ENCODE results near the gene CHRNG.

CHRNG gene

DNA sequence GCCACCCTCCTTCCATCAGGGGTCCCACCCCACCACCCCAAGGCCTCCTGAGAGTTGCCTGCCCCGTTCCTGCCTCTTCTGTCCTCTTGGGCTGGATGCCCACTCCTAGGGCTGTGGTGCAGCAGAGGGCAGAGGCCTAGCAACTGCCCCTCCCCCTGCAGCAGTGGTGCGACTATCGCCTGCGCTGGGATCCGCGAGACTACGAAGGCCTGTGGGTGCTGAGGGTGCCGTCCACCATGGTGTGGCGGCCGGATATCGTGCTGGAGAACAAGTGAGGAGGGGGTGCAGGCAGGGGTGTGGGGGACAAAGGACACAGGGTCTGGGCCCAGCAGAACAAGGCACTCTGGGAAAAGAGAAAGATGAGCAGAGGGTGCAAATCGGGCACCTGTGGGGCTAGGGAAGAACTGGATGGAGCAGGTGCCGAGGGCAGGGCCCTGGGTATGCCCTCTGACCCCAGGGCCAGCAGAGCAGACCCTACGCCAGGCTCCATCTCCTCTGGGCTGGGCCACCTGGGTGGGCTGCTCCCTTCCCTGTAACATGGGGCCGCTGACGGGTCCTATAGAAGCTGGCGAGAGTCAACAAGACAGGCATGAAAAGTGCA, 1.0 kb downstream of the CHRNG start:
- H3K4me3 ChIP-seq (ENCODE audit: low read depth, low read length), result no peak overlapping the region
- H3K36me3 ChIP-seq (ENCODE audit: control insufficient read depth, insufficient read depth, low read length), result no peaks in the 10 kb centered on the region; the same call in 1 of the 2 replicates
- H3K9ac ChIP-seq (ENCODE audit: low read length), result no peak overlapping the region

DNA sequence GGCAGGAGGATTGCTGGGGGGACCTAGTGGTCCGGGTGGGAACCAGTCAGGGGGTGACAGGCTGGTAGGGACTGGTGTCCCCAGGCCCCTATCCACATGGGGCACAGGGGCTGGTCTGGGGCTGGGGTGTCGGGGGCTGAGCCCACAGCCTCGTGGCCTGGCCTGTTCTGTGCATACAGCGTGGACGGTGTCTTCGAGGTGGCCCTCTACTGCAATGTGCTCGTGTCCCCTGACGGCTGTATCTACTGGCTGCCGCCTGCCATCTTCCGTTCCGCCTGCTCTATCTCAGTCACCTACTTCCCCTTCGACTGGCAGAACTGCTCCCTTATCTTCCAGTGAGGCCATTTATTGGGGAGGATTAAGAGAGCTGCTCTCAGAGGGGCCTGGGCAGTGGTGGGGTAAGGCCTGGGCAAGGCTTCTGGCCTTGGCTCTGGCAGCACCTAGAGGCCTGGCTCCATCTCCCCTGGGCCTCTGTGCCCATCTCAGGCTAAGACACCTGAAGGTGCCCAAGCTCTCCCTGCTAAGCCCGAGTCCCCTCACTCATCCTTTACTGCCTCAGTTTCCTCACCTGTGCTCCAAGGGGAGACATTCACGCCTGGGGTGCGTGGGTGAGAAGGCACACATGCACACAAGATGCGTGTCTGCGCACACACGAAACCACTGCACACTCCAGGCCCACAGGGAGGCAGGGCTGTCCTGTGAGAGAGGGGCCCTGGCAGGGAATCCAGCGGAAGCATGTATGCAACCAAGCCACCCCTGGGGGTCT, 1.9 kb downstream of the CHRNG start:
- H3K4me3 ChIP-seq (ENCODE audit: low read depth, low read length), result no peak overlapping the region
- peaks cover 23% of the 10 kb centered on the region for H3K4me1 ChIP-seq (ENCODE audit: control insufficient read depth, insufficient read depth, low read length)
- H3K9me3 ChIP-seq (ENCODE audit: control insufficient read depth, insufficient read depth, low read depth, low read length), result peaks cover 3% of the 10 kb centered on the region
- no peaks in the 10 kb centered on the region; the same call in 1 of the 2 replicates for H3K36me3 ChIP-seq (ENCODE audit: control insufficient read depth, insufficient read depth, low read length)
- H3K9ac ChIP-seq (ENCODE audit: low read length), result no peak overlapping the region
- H3K27me3 ChIP-seq (ENCODE audit: control insufficient read depth, insufficient read depth, low read length), result no peaks in the 10 kb centered on the region
- H3K27ac ChIP-seq (ENCODE audit: low read depth, low read length), result no peak overlapping the region

More for the DNA sequence above, 1.0 kb downstream of the CHRNG start:
- peaks cover 23% of the 10 kb centered on the region for H3K4me1 ChIP-seq (ENCODE audit: control insufficient read depth, insufficient read depth, low read length)
- H3K27ac ChIP-seq (ENCODE audit: low read depth, low read length), result no peak overlapping the region
- H3K27me3 ChIP-seq (ENCODE audit: control insufficient read depth, insufficient read depth, low read length), result no peaks in the 10 kb centered on the region
- H3K9me3 ChIP-seq (ENCODE audit: control insufficient read depth, insufficient read depth, low read depth, low read length), result peaks cover 8% of the 10 kb centered on the region

DNA sequence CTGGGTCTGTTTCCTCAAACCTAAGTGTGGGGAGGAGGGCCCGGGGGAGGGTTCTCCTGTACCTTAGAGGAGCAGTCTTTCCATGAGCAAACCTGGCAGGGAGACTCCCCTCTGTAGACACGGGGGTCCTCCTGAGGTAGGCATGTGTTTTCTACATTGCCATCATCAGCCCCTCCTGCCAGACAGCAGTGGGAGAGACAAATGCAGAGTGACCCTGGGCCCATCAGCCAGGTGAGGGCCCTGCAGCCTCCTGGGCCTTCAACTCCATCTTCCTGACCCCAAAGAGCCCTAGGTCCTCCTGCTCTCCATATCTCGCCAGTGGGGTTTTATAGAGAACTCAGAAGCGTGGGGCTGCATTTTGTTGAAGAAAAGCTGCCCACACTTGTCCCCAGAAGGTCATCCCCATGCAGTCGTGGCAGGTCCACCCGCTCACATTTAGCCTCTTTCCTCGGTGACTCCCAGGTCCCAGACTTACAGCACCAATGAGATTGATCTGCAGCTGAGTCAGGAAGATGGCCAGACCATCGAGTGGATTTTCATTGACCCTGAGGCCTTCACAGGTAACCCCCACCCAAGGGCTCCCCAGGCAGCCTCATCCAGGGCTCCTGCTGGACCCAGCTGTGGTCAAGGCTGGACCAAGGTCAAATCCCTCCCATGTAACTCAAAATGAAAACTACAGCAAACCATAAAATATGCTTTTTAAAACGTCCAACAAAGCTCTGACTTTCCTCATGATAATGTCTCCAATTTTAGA, 2.6 kb downstream of the CHRNG start:
- Histone ChIP-seq H3K4me1 (ENCODE audit: control insufficient read depth, insufficient read depth, low read length) (peaks cover 23% of the 10 kb centered on the region), H3K4me3 (ENCODE audit: low read depth, low read length) (no peak overlapping the region), H3K9ac (ENCODE audit: low read length) (no peak overlapping the region), H3K27me3 (ENCODE audit: control insufficient read depth, insufficient read depth, low read length) (no peaks in the 10 kb centered on the region), H3K36me3 (ENCODE audit: control insufficient read depth, insufficient read depth, low read length) (peaks cover 6% of the 10 kb centered on the region; the same call in 1 of the 2 replicates), H3K9me3 (ENCODE audit: control insufficient read depth, insufficient read depth, low read depth, low read length) (no peaks in the 10 kb centered on the region), H3K27ac (ENCODE audit: low read depth, low read length) (no peak overlapping the region)

DNA sequence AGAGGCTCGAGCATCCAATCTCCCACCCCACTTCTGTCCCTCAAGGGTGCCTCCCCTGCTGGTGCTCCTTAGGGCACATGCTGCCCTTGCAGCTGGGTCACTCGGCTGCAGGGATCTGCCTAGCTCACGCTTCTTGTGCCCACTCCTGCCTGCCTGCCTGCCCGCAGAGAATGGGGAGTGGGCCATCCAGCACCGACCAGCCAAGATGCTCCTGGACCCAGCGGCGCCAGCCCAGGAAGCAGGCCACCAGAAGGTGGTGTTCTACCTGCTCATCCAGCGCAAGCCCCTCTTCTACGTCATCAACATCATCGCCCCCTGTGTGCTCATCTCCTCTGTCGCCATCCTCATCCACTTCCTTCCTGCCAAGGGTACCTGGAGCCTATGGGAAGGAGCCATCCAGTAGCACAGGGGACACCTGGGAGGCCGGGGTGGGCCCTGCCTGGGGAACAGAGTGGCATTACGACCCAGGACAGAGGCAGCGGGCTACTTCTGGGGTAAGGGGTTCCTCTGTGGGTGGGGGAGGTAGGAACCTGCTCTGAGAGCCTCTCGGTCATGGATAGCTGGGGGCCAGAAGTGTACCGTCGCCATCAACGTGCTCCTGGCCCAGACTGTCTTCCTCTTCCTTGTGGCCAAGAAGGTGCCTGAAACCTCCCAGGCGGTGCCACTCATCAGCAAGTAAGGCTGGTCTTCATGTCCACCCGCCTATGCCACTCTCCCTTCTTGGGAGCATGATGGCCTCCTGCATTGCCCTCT, 3.4 kb downstream of the CHRNG start:
- Histone ChIP-seq H3K4me3 (ENCODE audit: low read depth, low read length) (no peak overlapping the region), H3K9ac (ENCODE audit: low read length) (no peak overlapping the region), H3K4me1 (ENCODE audit: control insufficient read depth, insufficient read depth, low read length) (peaks cover 23% of the 10 kb centered on the region), H3K36me3 (ENCODE audit: control insufficient read depth, insufficient read depth, low read length) (peaks cover 13% of the 10 kb centered on the region), H3K27me3 (ENCODE audit: control insufficient read depth, insufficient read depth, low read length) (no peaks in the 10 kb centered on the region), H3K27ac (ENCODE audit: low read depth, low read length) (no peak overlapping the region), H3K9me3 (ENCODE audit: control insufficient read depth, insufficient read depth, low read depth, low read length) (no peaks in the 10 kb centered on the region)

DNA sequence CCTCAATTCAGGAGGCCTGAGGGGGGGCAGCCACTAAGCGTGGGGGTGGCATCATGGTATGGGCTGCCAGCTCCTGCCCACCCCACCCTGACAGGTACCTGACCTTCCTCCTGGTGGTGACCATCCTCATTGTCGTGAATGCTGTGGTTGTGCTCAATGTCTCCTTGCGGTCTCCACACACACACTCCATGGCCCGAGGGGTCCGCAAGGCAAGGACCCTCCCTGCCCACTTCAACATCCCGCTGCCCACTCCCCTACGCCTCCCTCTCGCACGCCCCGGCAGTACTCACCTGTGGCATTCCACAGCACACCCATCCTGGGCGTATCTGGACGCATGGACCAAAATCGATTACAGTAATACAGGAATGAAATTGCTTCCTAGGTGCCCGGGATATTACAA, 4.0 kb downstream of the CHRNG start:
- Histone ChIP-seq H3K9me3 (ENCODE audit: control insufficient read depth, insufficient read depth, low read depth, low read length) (peaks cover 2% of the 10 kb centered on the region; the same call in 1 of the 2 replicates), H3K27me3 (ENCODE audit: control insufficient read depth, insufficient read depth, low read length) (no peaks in the 10 kb centered on the region), H3K27ac (ENCODE audit: low read depth, low read length) (no peak overlapping the region), H3K4me1 (ENCODE audit: control insufficient read depth, insufficient read depth, low read length) (peaks cover 20% of the 10 kb centered on the region), H3K4me3 (ENCODE audit: low read depth, low read length) (no peak overlapping the region), H3K36me3 (ENCODE audit: control insufficient read depth, insufficient read depth, low read length) (peaks cover 13% of the 10 kb centered on the region), H3K9ac (ENCODE audit: low read length) (no peak overlapping the region)

DNA sequence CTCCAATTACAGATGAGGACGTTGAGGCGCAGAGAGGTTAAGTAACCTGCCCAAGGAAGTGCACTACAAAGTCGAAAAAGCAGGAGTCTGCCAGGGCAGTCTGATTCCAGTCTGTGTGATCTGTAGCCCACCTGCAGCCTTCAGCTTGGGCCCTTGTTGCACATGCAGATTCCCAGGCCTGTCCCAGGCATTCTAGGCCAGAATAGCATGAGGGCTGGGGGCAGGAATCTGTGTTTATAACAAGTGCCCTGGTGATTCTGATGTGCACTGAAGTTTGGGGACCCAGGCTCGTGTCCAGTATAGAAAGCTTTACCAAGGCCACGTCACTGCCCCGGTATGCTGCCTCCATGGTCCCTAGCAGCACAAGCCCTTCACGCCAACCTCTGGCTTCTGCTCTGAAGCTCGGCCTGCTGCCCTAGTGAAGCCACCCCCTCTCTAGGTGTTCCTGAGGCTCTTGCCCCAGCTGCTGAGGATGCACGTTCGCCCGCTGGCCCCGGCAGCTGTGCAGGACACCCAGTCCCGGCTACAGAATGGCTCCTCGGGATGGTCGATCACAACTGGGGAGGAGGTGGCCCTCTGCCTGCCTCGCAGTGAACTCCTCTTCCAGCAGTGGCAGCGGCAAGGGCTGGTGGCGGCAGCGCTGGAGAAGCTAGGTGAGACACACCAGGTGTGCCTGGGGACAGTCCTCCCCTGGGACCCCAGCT, 4.6 kb downstream of the CHRNG start:
- Histone ChIP-seq H3K4me3 (ENCODE audit: low read depth, low read length) (no peak overlapping the region), H3K9ac (ENCODE audit: low read length) (no peak overlapping the region), H3K36me3 (ENCODE audit: control insufficient read depth, insufficient read depth, low read length) (peaks cover 13% of the 10 kb centered on the region), H3K4me1 (ENCODE audit: control insufficient read depth, insufficient read depth, low read length) (peaks cover 14% of the 10 kb centered on the region), H3K27me3 (ENCODE audit: control insufficient read depth, insufficient read depth, low read length) (no peaks in the 10 kb centered on the region), H3K9me3 (ENCODE audit: control insufficient read depth, insufficient read depth, low read depth, low read length) (peaks cover 4% of the 10 kb centered on the region; the same call in 1 of the 2 replicates), H3K27ac (ENCODE audit: low read depth, low read length) (no peak overlapping the region)

DNA sequence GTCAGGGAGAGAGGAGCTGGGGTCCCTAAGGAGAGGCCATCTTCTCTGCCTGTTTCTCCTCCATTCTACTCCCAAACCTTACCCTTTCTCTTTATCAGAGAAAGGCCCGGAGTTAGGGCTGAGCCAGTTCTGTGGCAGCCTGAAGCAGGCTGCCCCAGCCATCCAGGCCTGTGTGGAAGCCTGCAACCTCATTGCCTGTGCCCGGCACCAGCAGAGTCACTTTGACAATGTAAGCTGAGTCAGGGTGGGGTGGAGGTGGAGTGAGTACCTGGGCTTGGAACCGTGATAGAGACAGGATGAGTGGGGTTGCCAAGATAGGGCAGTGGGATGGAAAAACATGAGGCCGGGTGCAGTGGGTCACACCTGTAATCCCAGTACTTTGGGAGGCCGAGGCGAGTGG, 5.2 kb downstream of the CHRNG start:
- Histone ChIP-seq H3K9ac (ENCODE audit: low read length) (no peak overlapping the region), H3K4me3 (ENCODE audit: low read depth, low read length) (no peak overlapping the region), H3K4me1 (ENCODE audit: control insufficient read depth, insufficient read depth, low read length) (peaks cover 8% of the 10 kb centered on the region), H3K27ac (ENCODE audit: low read depth, low read length) (no peak overlapping the region), H3K36me3 (ENCODE audit: control insufficient read depth, insufficient read depth, low read length) (peaks cover 13% of the 10 kb centered on the region), H3K9me3 (ENCODE audit: control insufficient read depth, insufficient read depth, low read depth, low read length) (peaks cover 8% of the 10 kb centered on the region; the same call in 1 of the 2 replicates), H3K27me3 (ENCODE audit: control insufficient read depth, insufficient read depth, low read length) (no peaks in the 10 kb centered on the region)

DNA sequence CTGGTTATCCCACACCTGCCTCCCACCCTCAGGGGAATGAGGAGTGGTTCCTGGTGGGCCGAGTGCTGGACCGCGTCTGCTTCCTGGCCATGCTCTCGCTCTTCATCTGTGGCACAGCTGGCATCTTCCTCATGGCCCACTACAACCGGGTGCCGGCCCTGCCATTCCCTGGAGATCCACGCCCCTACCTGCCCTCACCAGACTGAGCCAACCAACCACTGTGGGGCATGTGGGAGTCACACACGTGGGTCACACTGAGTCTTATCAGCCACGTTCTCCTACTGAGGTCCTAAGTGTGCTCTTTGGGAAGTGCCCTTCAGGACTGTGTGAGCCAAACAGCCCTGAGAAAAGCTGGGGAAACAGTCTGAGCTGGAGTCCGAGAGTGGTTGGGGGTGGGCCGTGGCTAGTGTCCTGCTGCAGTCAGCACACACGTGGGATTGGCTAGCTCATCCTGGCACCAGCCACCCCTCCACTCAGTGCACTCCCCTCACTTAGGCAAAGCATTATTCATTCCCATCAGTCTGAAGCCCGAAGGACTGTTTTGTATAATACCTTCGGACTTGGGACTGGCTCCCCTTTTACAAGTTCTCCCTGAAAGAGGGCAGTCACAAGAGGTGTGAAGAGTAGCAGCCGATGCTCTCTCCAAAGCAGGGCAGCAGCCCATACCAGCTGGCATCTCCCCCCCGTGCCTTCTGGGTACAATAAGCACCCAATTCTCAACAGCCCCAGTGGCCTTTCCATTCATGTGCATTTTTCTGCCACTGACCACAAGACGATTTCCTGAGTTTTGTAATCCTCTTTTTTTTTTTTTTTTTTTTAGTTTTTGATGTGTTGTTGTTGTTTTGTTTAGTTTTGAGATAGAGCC, 6.3 kb downstream of the CHRNG start:
- H3K36me3 ChIP-seq (ENCODE audit: control insufficient read depth, insufficient read depth, low read length), result peaks cover 13% of the 10 kb centered on the region

DNA sequence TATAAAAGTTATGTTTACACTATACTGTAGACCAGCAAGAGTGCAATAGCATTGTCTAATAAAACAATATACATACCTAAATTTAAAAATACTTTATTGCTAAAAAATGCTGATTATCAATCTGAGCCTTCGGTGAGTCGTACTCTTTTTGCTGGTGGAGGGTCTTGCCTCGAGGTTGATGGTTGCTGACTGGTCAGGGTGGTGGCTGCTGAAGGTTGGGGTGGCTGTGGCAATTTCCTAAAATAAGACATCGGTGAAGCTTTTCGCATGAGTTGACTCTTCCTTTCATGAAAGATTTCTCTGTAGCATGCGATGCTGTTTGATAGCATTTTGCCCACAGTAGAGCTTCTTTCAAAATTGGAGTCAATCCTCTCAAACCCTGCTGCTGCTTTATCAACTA, 8.5 kb downstream of the CHRNG start:
- Histone ChIP-seq H3K36me3 (ENCODE audit: control insufficient read depth, insufficient read depth, low read length) (peaks cover 21% of the 10 kb centered on the region), H3K27me3 (ENCODE audit: control insufficient read depth, insufficient read depth, low read length) (no peaks in the 10 kb centered on the region), H3K4me1 (ENCODE audit: control insufficient read depth, insufficient read depth, low read length) (peaks cover 4% of the 10 kb centered on the region), H3K9me3 (ENCODE audit: control insufficient read depth, insufficient read depth, low read depth, low read length) (peaks cover 8% of the 10 kb centered on the region; the same call in 1 of the 2 replicates), H3K9ac (ENCODE audit: low read length) (no peak overlapping the region), H3K27ac (ENCODE audit: low read depth, low read length) (no peak overlapping the region), H3K4me3 (ENCODE audit: low read depth, low read length) (no peak overlapping the region)

More for the DNA sequence above, 6.3 kb downstream of the CHRNG start:
- no peaks in the 10 kb centered on the region for H3K4me1 ChIP-seq (ENCODE audit: control insufficient read depth, insufficient read depth, low read length)
- no peak overlapping the region for H3K9ac ChIP-seq (ENCODE audit: low read length)
- peaks cover 8% of the 10 kb centered on the region; the same call in 1 of the 2 replicates for H3K9me3 ChIP-seq (ENCODE audit: control insufficient read depth, insufficient read depth, low read depth, low read length)
- H3K27me3 ChIP-seq (ENCODE audit: control insufficient read depth, insufficient read depth, low read length), result no peaks in the 10 kb centered on the region
- H3K4me3 ChIP-seq (ENCODE audit: low read depth, low read length), result no peak overlapping the region
- H3K27ac ChIP-seq (ENCODE audit: low read depth, low read length), result no peak overlapping the region
